HL-60 (cell line): ENCODE results near the gene ARHGEF7.

Source experiments
- DNase-seq, 2 experiments: peaks; one replicate each; pipeline ENCODE4 v3.0.0-alpha.2; 2010 to 2020; ENCODE audit warnings: low read depth in 1 of 2, low spot score in 1 of 2
- H3K27ac ChIP-seq: fragments of 250-450 bp; sonication (Bioruptor Pico); replicated peaks from 2 replicates; pipeline ENCODE4 v1.5.1; 2020; ENCODE audit warnings: mild to moderate bottlenecking, moderate library complexity
- H3K27me3 ChIP-seq: fragments of 250-450 bp; sonication (Bioruptor Pico); 2 replicates; pipeline ENCODE4 v1.5.1; 2021; ENCODE audit warnings: mild to moderate bottlenecking, moderate library complexity; ENCODE audit not compliant: insufficient read depth, poor library complexity, severe bottlenecking
- H3K4me3 ChIP-seq: replicated peaks from 2 replicates; pipeline ENCODE4 v1.5.1; 2011; ENCODE audit warnings: mild to moderate bottlenecking, control low read depth, low read length; ENCODE audit not compliant: insufficient read depth
- GABPA ChIP-seq: IDR thresholded peaks from 2 replicates; pipeline ENCODE4 v1.6.1; 2012; ENCODE audit warnings: low read depth
- POLR2AphosphoS5 ChIP-seq: IDR thresholded peaks from 2 replicates; pipeline ENCODE4 v1.6.1; 2012; ENCODE audit warnings: low read depth
- REST ChIP-seq: IDR thresholded peaks from 2 replicates; pipeline ENCODE4 v1.6.1; 2012; ENCODE audit warnings: low read depth; ENCODE audit not compliant: insufficient replicate concordance
- SPI1 ChIP-seq: IDR thresholded peaks from 2 replicates; pipeline ENCODE4 v1.6.1; 2012; ENCODE audit warnings: low read depth, mild to moderate bottlenecking, borderline replicate concordance
- TF ChIP-seq, protein P1 (sequence below): IDR thresholded peaks from one replicate; pipeline ENCODE4 v1.5.1; 2011; ENCODE audit warnings: low read length, control low read depth, inconsistent platforms; ENCODE audit not compliant: insufficient read depth

ARHGEF7 gene

DNA sequence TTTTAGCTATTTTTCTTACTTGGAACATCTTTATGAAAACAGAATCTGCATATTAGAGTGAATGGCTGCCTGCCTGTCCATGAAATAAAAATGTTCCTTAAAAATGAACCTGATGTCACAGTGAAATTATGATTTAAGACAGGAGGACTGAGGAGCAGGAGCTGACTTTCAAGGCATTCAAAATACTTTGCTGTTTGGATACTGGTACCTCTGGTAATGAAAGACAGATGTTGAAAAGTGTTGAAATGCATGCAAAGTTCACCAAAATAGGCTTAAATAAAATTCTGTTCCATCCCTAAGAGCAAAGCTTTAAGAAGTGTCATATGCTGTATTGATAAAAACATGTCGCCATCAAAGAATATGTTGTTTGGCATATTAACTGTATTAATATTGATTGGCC is 1.7 kb downstream of the ARHGEF7 start:
- DNase-seq: no peak
- Histone ChIP-seq H3K27me3 (peaks cover 59% of the 10 kb centered on the region), H3K27ac (no peak overlapping the region), H3K4me3 (no peak overlapping the region)
- no peak for TF ChIP-seq POLR2AphosphoS5
- no peak for TF ChIP-seq REST
- TF ChIP-seq, protein P1, sequence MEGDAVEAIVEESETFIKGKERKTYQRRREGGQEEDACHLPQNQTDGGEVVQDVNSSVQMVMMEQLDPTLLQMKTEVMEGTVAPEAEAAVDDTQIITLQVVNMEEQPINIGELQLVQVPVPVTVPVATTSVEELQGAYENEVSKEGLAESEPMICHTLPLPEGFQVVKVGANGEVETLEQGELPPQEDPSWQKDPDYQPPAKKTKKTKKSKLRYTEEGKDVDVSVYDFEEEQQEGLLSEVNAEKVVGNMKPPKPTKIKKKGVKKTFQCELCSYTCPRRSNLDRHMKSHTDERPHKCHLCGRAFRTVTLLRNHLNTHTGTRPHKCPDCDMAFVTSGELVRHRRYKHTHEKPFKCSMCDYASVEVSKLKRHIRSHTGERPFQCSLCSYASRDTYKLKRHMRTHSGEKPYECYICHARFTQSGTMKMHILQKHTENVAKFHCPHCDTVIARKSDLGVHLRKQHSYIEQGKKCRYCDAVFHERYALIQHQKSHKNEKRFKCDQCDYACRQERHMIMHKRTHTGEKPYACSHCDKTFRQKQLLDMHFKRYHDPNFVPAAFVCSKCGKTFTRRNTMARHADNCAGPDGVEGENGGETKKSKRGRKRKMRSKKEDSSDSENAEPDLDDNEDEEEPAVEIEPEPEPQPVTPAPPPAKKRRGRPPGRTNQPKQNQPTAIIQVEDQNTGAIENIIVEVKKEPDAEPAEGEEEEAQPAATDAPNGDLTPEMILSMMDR: no peak
- no peak for TF ChIP-seq SPI1
- no peak for TF ChIP-seq GABPA

GRCh38 chr13:111117289-111117688 is 2.2 kb downstream of the ARHGEF7 start:
- no peak for DNase-seq
- H3K27me3 ChIP-seq: peaks cover 57% of the 10 kb centered on the region
- TF ChIP-seq REST (no peak), GABPA (no peak), SPI1 (no peak), POLR2AphosphoS5 (no peak)
- no peak overlapping the region for H3K4me3 ChIP-seq
- no peak overlapping the region for H3K27ac ChIP-seq

DNA sequence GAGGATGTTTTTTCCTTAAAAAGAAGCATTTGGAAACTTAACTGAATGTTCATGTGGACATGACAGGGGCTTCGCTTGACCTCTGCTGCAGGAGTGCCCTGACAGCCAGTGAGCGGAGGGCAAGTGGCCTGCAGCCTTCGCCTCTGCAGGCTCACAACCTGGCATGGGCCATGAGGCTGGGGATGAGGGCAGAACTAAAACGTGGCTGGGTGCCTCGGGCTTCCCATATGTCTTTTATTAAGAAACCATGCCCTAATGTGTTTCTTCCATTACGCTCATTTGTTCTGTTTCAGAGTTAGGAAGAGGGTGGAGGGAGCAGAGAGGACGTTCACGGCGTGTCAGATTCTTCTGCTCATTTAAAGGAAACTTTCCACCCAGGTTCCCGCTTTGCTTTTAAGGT is 2.9 kb downstream of the ARHGEF7 start:
- peaks cover 52% of the 10 kb centered on the region for H3K27me3 ChIP-seq
- no peak overlapping the region for H3K27ac ChIP-seq
- DNase-seq: no peak
- TF ChIP-seq SPI1 (no peak), POLR2AphosphoS5 (no peak), REST (no peak), GABPA (no peak)
- TF ChIP-seq, protein P1: no peak
- H3K4me3 ChIP-seq: no peak overlapping the region
